ENCODE data around the gene ARHGAP28.

DNA sequence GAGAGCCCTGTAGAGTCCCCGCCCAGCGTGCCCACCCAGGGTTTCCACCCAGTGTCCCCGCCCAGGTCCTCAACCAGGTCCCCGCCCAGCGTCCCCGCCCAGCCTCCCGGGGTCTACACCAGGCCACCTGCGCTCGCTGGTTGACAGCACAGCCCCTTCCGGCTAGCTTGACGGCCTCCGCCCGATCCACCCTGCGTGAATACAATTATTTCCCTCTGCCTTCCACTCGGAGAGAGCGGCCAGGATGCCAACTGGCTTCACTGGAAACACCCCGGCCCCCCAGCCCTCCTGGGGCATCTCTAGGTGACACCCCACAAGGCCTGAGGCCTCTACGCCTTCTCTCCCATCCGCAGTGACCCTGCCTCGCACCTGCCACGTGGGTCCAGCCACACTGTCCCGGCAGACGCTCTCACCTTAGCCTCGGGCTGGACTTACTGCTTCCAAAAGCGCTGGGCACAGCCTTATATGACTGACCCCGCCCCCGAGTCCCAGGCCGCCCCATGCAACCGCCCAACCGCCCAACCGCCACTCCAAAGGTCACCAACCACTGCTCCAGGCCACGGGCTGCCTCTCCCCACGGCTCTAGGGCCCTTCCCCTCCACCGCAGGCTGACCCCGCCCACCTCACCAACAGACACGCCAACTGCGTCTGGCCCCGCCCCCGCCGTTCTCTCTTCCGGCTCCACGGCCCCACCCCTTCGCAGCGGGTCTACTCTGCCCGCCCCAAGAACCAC, 200.0 kb downstream of the ARHGAP28 start:
- TF ChIP-seq CTCF (IDR thresholded peaks at IDR 0.05): no peak
- TF ChIP-seq POLR2A (IDR thresholded peaks at IDR 0.05): no peak

Data from right lobe of liver (tissue), 4 donors.